ENCODE measurements around the gene HCRT.
"Not testable (repeated sequence)": the region's sequence is repeated elsewhere in the genome, so short reads cannot be mapped to it uniquely, and the experiment has no call there.

HCRT gene

GRCh38 chr17:42197564-42198156, 12.4 kb upstream of the HCRT start:
- no peak for DNase-seq

- peak; percentile 68 for DNase-seq
These were observed 9.0 kb upstream of the HCRT start, which contains the start of gene GHDC for GRCh38 chr17:42193969-42194899. TSS of gene GHDC (minus strand) at chr17:42194494. CDS start at chr17:42193581, 913 bp downstream.

GRCh38 chr17:42193216-42193968, 8.1 kb upstream of the HCRT start:
- DNase-seq, result no peak

- DNase-seq, result no peak
These were observed 7.2 kb upstream of the HCRT start for GRCh38 chr17:42192189-42193126.

GRCh38 chr17:42191275-42191608, 6.0 kb upstream of the HCRT start:
- no peak for DNase-seq

- no peak for DNase-seq
These were observed 5.4 kb upstream of the HCRT start for GRCh38 chr17:42190491-42191274.

- DNase-seq, result no peak
These were observed 4.4 kb upstream of the HCRT start for GRCh38 chr17:42189651-42189965.

GRCh38 chr17:42188749-42189650, 3.7 kb upstream of the HCRT start:
- no peak for DNase-seq

GRCh38 chr17:42187833-42188232, 2.6 kb upstream of the HCRT start:
- DNase-seq, result no peak

GRCh38 chr17:42186191-42186590, 939 bp upstream of the HCRT start:
- DNase-seq, result not testable (repeated sequence)

- DNase-seq, result no peak
These were observed 324 bp upstream of the HCRT start for GRCh38 chr17:42185621-42185930.

- DNase-seq, result peak; percentile 60
These were observed 1.2 kb downstream of the HCRT start for GRCh38 chr17:42183741-42184711.

GRCh38 chr17:42182927-42183734, 2.1 kb downstream of the HCRT start:
- DNase-seq, result peak; percentile 16

- DNase-seq, result no peak
These were observed 3.4 kb downstream of the HCRT start for GRCh38 chr17:42181851-42182207.

- peak; percentile 43 for DNase-seq
These were observed 4.1 kb downstream of the HCRT start, which contains the start of gene KCNH4 for GRCh38 chr17:42180922-42181850. TSS of gene KCNH4 (minus strand) at chr17:42181142. CDS start at chr17:42180945, 197 bp downstream.

- DNase-seq, result no peak
These were observed 4.8 kb downstream of the HCRT start for GRCh38 chr17:42180411-42180921.

- peak; percentile 42 for DNase-seq
These were observed 5.3 kb downstream of the HCRT start for GRCh38 chr17:42179911-42180410.
